NCI-H2081 treated with DMSO at 0.1 percent for 48 hours (cell line): ENCODE results near the gene RXRA.

Experiments used
- DNase-seq: peaks from one replicate; lab custom pipeline; 2025; lab: John Stamatoyannopoulos, UW

Gene RXRA

GRCh38 chr9:134472256-134472655 is 146.0 kb downstream of the RXRA start:
- DNase-seq = no peak

- no peak for DNase-seq
Measured at GRCh38 chr9:134473141-134474054, 147.1 kb downstream of the RXRA start.

- no peak for DNase-seq
Measured at GRCh38 chr9:134474055-134474370, 147.8 kb downstream of the RXRA start.

- no peak for DNase-seq
Measured at GRCh38 chr9:134475011-134475790, 148.9 kb downstream of the RXRA start.

GRCh38 chr9:134476272-134476941 is 150.2 kb downstream of the RXRA start:
- DNase-seq = no peak

- no peak for DNase-seq
Measured at GRCh38 chr9:134476942-134477335, 150.7 kb downstream of the RXRA start.

GRCh38 chr9:134477342-134477925 is 151.2 kb downstream of the RXRA start:
- no peak for DNase-seq

GRCh38 chr9:134477927-134478326 is 151.7 kb downstream of the RXRA start:
- no peak for DNase-seq

GRCh38 chr9:134481762-134482161 is 155.5 kb downstream of the RXRA start:
- no peak for DNase-seq

GRCh38 chr9:134482226-134482625 is 156.0 kb downstream of the RXRA start:
- no peak for DNase-seq

- DNase-seq = no peak
Measured at GRCh38 chr9:134483361-134484184, 157.3 kb downstream of the RXRA start.

GRCh38 chr9:134484479-134484878 is 158.2 kb downstream of the RXRA start:
- no peak for DNase-seq

GRCh38 chr9:134485653-134486052 is 159.4 kb downstream of the RXRA start:
- DNase-seq = no peak

- DNase-seq = no peak
Measured at GRCh38 chr9:134486143-134486591, 159.9 kb downstream of the RXRA start.

GRCh38 chr9:134486596-134486995 is 160.3 kb downstream of the RXRA start:
- DNase-seq = no peak
